ENCODE data around the gene FILIP1L.

The FILIP1L gene

DNA sequence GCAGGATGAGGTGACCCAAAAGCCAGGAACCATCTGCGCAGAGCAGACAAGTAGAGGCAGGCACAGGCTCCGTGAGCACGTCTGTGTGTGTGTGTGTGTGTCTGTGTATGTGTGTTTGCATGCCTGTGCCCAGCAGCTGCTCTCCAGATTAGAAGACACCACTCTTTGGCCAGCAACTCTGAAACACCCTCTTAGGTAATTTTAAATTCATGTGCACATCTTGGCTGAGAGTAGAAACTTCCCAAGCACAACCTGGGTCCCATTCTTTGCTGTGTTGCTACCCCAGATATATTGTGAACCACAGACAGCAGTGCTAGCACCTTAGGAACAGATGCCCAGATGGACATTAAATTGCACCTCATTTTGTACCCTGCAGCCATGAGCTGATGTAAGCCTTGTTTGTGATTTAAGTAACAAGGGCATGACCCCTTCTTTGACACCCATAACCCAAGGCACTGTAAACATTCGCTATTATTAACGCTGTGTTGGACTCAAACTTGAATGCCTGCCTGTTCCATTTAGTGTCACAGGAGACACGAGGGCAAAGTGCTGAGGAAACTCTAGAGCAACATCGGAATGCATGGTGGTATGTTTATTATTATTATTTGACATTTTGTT lies at the start of gene FILIP1L:
Gene FILIP1L, minus strand, starts transcription at position 89 of the 618 bp plus-strand sequence.
- no peak for DNase-seq (ENCODE audit: low read depth)

DNA sequence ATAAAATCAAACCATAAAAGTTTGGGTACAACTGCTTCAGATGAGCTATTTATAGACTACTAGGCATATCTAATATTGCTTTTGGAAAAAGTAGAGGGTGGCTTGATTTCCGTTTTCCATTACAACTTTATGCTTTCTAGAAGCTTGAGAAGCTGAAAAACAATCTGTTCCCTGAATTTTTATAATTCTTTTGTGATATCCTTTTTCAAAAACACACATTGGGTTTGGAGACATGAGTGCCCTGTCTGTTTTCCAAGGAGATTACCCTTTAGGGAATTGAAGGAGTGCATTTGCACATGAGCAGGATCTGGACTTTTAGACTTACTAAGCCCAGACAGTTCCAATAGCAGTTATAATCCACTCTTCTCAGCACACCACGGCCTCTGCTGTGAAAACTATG lies 49.5 kb upstream of the FILIP1L start:
- no peak for DNase-seq (ENCODE audit: low read depth)

GRCh38 chr3:100160521-100160920 lies 46.2 kb upstream of the FILIP1L start:
- DNase-seq (ENCODE audit: low read depth) = no peak

GRCh38 chr3:100159331-100160153 lies 45.2 kb upstream of the FILIP1L start:
- no peak for DNase-seq (ENCODE audit: low read depth)

DNA sequence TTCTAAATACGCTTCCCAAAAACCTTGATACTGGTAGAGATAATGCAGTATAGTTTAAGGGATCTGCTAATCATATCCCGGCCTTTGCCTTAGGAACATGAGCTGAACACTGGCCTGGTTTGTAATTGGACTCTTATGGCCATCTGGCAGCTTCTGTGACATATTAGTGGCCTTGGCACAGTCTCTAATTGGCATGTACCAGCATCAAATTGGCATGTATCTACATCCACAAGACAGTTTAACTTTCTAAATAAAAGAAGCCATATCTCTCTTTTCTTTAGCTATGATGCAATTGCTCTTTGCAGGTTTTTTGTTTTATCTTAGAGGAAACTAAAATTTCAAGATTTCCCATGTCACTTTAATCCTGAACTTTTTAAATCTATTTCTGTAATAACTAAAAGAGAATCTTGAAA lies 44.6 kb upstream of the FILIP1L start:
- DNase-seq (ENCODE audit: low read depth) = no peak

GRCh38 chr3:100157685-100158084 lies 43.4 kb upstream of the FILIP1L start:
- DNase-seq (ENCODE audit: low read depth) = no peak

DNA sequence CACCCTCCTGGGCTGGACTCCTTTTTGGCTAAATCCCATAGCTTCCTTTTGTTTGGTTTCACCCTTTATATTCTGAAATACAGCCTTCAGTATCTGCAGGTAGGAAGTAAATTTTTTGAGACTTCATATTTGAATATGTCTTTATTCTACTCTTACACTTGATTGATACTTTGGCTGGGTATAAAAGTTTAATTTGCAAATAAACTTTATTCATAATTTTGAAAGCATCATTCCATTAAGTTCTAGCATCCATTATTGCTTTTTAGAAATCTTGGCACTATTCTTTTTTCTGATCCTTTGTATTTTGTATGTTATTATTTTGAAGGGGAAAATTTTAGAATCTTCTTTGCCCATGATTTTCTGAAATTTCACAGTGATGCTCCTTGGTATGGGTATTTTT lies 41.3 kb upstream of the FILIP1L start:
- no peak for DNase-seq (ENCODE audit: low read depth)

- no peak for DNase-seq (ENCODE audit: low read depth)
These were observed 40.8 kb upstream of the FILIP1L start for GRCh38 chr3:100155128-100155527.

GRCh38 chr3:100154171-100154570 lies 39.9 kb upstream of the FILIP1L start:
- no peak for DNase-seq (ENCODE audit: low read depth)

GRCh38 chr3:100151024-100151707 lies 36.9 kb upstream of the FILIP1L start:
- DNase-seq (ENCODE audit: low read depth) = no peak

DNA sequence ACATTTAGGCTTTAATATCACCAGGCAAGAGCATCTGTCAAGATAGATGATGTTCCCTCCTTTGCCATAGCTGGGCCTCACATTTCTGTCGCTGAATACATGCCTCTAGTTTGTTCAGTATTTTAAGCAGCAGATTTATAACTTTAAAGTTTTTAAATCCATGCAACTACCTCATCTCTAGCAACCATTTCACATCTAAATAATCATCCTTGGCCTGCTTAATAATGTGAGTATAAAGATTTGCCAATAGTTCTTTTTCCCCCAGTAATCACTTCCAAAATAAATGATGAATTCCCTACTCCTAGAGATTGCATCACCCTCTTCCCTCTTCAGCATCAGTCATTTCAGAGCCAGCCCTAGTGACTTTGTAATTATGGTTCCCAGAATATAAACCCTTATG lies 36.2 kb upstream of the FILIP1L start:
- no peak for DNase-seq (ENCODE audit: low read depth)

DNA sequence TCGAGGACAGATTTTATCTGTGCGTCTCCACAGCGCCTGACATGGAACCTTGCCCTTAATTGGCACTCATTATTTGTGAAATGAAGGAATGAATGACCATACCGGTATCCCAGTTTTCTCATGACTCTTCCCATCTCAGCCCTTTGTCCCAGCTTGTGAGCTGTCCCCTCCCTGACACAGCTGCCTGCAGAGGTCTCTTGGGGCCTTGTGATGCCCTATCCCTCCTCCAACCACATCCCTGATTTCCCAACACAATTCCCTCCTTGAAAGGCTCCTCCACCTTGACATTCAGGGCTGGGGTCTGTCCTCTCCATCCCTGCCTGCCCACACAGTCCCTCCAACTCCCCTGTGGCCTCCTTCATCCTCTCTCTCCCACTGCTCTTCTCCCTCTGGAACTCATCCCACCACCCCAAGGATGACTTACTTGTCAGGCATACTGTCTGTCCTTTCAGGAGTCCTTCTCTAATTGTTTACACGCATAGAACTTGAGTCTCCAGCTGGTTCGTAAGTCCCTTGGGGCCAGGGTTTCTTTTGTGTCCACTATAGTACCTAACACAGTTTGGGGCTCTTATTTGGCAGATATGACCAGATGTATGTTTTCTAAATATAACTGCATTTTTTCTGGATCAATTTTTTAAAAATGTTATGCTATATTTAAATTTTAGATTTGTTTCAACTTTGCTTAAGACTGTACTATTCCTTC lies 35.6 kb upstream of the FILIP1L start:
- no peak for DNase-seq (ENCODE audit: low read depth)

DNA sequence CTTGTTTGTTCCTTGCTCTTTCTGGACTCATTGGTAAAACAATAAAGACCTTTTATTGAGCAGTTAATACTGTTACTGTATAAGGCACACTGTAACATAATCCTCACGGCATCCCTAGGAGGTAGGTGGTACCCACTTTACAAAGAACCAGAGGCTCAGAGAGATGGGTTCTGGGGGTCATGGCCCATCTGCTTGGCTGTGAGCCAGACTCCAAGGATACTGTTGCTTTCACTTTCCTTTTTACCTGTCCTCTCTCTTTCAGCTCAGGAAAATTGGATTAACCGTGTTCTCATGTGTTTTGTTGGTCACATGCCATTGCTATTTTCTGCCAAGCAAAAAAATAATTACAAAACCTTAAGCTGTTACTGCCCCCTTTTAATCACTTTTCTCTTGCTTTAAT lies 34.8 kb upstream of the FILIP1L start:
- DNase-seq (ENCODE audit: low read depth) = no peak

- DNase-seq (ENCODE audit: low read depth) = no peak
These were observed 30.1 kb upstream of the FILIP1L start for GRCh38 chr3:100144255-100144866.

DNA sequence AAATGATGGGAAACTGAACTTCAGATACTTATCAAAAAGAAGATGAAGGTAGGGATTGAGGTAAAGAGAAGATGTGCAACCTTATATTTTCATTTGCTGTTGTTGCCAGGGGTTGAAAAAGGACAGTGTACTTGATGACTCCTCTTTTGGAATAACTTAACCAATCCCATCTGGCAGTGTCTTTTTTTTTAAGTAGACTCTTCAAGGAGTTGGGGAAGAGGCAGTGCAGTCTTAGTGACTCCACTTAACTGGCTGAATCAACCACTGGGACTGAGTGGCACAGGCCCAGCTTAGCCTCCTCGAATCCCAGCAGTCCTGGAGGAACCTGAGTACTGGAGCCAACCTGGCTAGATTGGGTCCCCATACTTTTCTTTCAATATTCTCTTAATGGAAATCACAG lies 27.3 kb upstream of the FILIP1L start:
- DNase-seq (ENCODE audit: low read depth) = no peak

GRCh38 chr3:100140976-100141375 lies 26.7 kb upstream of the FILIP1L start:
- DNase-seq (ENCODE audit: low read depth) = no peak

DNA sequence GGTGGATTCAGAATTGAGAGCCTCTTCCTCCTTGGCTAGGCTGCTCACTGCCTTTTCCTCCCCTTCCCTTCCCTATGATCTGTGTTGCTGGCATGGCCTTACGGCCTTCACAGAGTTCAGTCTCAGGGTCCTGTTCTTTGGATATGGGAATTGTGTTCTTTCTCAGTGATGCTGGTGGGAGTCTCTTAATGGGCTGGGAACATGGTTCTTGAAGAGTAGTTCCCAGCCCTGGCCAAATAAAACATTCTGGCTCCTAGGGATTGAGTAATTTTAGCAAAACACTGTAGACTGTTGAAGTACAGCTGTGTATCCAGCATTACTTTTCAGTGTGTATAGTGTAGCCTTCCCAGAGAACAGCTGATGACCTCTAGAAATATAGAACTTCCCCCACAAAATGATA lies 22.6 kb upstream of the FILIP1L start:
- no peak for DNase-seq (ENCODE audit: low read depth)

DNA sequence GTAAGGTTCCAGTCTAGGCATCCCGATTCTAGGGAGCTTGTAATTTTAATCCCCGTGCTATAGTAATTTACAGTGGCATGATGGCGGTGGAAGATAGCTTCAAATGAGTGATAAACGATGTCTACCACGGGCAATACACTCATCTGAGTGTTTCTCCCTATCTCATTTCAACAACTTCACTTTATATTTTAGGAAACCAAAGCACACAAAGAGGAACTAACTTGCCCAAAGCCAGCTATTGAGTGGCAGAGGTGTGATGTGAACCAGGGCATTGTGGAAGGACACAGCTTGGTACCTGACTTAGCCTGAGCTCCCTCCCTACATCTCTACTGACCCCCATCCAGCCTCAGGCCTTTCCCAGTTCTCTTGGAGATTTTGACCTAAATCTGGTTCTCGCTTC lies 16.9 kb upstream of the FILIP1L start:
- no peak for DNase-seq (ENCODE audit: low read depth)

GRCh38 chr3:100129941-100130340 lies 15.6 kb upstream of the FILIP1L start:
- no peak for DNase-seq (ENCODE audit: low read depth)

DNA sequence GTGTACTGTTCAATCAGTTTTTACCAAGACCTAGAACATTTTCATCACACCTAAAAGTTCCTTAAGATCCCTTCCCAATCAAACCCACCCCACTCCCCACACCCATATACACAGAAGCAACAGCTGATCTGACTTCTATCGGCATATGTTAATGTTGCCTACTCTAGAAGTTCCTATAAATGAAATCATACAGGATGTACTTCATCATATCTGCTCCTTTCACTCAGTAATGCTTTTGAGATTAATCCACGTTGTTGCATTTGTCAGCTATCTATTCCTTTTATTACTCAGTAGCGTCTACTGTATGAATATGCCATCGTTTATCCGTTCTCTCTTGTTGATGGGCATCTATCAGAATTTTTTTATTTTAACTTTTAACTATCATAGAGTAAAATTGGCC lies 14.3 kb upstream of the FILIP1L start:
- DNase-seq (ENCODE audit: low read depth) = no peak

- no peak for DNase-seq (ENCODE audit: low read depth)
These were observed 13.5 kb upstream of the FILIP1L start for GRCh38 chr3:100127792-100128191.

Measured in activated T-cell treated with anti-CD3 and anti-CD28 coated beads for 48 hours (primary cell).